ENCODE data around the gene GPX8. TPM values are rescaled to one million over a fixed set of nuclear protein-coding genes. Genes with fewer than 3 reads are reported as not detected.

The GPX8 gene
- total and polyA plus RNA-seq, 4 donors = 0.68 to 1.2 (median 1.0) TPM

DNA sequence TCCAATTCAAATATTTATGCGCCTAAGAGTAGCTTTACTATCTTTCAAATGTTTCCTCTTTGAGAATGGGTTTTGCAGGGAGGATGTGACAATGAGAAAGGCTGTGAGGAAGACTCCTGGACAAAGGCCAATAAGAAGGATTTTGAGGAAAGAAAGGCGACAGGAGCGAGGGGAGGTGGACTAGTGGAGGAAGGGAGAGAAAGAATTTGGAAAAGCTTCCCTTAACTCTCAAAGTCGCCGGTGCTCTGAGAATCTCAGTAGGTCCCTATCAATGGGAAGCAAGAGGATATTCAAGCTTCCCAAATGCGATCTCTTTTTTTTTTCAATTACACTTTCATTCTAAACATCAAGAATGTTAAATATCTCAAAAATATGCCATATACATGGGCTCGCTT, 15.8 kb downstream of the GPX8 start:
- Histone ChIP-seq H3K4me1 (ENCODE audit: control insufficient read depth in 4 of 4, insufficient read depth in 4 of 4, low read length in 3 of 4) (peaks cover 10 to 32% (median 29%) of the 10 kb centered on the region in 4 donors), H3K9me3 (ENCODE audit: control insufficient read depth in 4 of 4, low read length in 3 of 4) (no peaks in the 10 kb centered on the region), H3K27me3 (ENCODE audit: control insufficient read depth in 4 of 4, insufficient read depth in 4 of 4, low read length in 3 of 4) (peaks cover 0 to 10% (median 2%) of the 10 kb centered on the region in 4 donors), H3K4me3 (ENCODE audit: low read depth in 1 of 3, low read length in 3 of 3) (no peak overlapping the region), H3K36me3 (ENCODE audit: control insufficient read depth in 4 of 4, insufficient read depth in 3 of 4, low read depth in 1 of 4, low read length in 3 of 4) (no peaks in the 10 kb centered on the region), H3K27ac (ENCODE audit: low read depth in 1 of 2, low read length in 2 of 2) (no peak overlapping the region), H3K9ac (ENCODE audit: low read depth in 1 of 2, low read length in 2 of 2) (no peak overlapping the region)
- TF ChIP-seq FOXA2 (IDR thresholded peaks at IDR 0.05) (no peak), JUND (IDR thresholded peaks at IDR 0.05) (no peak), EGR1 (IDR thresholded peaks at IDR 0.05; ENCODE audit: low read depth in 2 of 2) (no peak), HNF4A (conservative IDR thresholded peaks at IDR 0.05) (no peak), RAD21 (IDR thresholded peaks at IDR 0.05) (no peak), TAF1 (conservative IDR thresholded peaks at IDR 0.05) (no peak)
- TF ChIP-seq, protein P1, sequence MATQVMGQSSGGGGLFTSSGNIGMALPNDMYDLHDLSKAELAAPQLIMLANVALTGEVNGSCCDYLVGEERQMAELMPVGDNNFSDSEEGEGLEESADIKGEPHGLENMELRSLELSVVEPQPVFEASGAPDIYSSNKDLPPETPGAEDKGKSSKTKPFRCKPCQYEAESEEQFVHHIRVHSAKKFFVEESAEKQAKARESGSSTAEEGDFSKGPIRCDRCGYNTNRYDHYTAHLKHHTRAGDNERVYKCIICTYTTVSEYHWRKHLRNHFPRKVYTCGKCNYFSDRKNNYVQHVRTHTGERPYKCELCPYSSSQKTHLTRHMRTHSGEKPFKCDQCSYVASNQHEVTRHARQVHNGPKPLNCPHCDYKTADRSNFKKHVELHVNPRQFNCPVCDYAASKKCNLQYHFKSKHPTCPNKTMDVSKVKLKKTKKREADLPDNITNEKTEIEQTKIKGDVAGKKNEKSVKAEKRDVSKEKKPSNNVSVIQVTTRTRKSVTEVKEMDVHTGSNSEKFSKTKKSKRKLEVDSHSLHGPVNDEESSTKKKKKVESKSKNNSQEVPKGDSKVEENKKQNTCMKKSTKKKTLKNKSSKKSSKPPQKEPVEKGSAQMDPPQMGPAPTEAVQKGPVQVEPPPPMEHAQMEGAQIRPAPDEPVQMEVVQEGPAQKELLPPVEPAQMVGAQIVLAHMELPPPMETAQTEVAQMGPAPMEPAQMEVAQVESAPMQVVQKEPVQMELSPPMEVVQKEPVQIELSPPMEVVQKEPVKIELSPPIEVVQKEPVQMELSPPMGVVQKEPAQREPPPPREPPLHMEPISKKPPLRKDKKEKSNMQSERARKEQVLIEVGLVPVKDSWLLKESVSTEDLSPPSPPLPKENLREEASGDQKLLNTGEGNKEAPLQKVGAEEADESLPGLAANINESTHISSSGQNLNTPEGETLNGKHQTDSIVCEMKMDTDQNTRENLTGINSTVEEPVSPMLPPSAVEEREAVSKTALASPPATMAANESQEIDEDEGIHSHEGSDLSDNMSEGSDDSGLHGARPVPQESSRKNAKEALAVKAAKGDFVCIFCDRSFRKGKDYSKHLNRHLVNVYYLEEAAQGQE (IDR thresholded peaks at IDR 0.05) = no peak
- TF ChIP-seq, protein P2, sequence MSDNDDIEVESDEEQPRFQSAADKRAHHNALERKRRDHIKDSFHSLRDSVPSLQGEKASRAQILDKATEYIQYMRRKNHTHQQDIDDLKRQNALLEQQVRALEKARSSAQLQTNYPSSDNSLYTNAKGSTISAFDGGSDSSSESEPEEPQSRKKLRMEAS (IDR thresholded peaks at IDR 0.05) = no peak
- DNase-seq (ENCODE audit: low spot score) = no peak
- 14% methylated on average over 7 of the region's 7 CpGs for WGBS

DNA sequence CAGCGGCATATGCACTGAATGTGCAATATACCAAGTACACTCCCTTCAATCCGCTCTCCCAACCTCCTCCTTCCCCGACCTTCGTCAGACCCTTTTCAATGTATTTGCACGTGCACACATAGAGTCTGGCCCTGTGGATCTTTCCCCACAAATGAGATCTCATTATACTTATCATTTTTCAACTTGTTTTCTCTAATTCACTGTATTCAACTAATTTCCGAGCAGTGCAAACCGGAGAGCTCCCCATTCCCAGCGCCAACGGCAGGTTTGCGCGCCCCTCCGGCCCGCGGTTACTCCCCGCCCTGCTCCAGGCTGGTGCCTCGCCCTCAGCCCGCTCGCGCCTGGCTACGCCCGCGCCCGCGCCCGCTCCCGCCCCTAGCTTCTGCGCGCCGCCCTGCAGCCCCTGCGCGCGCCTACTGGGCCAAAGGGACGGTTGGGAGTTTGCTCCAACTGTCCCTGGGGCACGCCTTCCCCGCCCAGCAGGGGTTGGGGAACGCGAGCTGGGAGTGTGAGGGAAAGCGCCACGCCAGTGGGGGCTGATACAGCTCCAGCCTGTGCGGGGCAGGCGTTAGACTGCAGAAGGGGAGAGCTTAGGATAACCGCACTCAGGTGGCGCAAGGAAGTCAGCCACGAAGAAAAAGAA, 16.3 kb downstream of the GPX8 start:
- Histone ChIP-seq H3K9ac (ENCODE audit: low read depth in 1 of 2, low read length in 2 of 2) (no peak overlapping the region), H3K36me3 (ENCODE audit: control insufficient read depth in 4 of 4, insufficient read depth in 3 of 4, low read depth in 1 of 4, low read length in 3 of 4) (no peaks in the 10 kb centered on the region), H3K4me1 (ENCODE audit: control insufficient read depth in 4 of 4, insufficient read depth in 4 of 4, low read length in 3 of 4) (peaks cover 10 to 32% (median 29%) of the 10 kb centered on the region in 4 donors), H3K27ac (ENCODE audit: low read depth in 1 of 2, low read length in 2 of 2) (no peak overlapping the region), H3K9me3 (ENCODE audit: control insufficient read depth in 4 of 4, low read length in 3 of 4) (no peaks in the 10 kb centered on the region), H3K27me3 (ENCODE audit: control insufficient read depth in 4 of 4, insufficient read depth in 4 of 4, low read length in 3 of 4) (peaks cover 0 to 10% (median 2%) of the 10 kb centered on the region in 4 donors), H3K4me3 (ENCODE audit: low read depth in 1 of 3, low read length in 3 of 3) (peak overlapping the region in 2 of 3 donors; percentile 37 to 44)
- WGBS = 3% methylated on average over 44 of the region's 44 CpGs
- TF ChIP-seq, protein P3, sequence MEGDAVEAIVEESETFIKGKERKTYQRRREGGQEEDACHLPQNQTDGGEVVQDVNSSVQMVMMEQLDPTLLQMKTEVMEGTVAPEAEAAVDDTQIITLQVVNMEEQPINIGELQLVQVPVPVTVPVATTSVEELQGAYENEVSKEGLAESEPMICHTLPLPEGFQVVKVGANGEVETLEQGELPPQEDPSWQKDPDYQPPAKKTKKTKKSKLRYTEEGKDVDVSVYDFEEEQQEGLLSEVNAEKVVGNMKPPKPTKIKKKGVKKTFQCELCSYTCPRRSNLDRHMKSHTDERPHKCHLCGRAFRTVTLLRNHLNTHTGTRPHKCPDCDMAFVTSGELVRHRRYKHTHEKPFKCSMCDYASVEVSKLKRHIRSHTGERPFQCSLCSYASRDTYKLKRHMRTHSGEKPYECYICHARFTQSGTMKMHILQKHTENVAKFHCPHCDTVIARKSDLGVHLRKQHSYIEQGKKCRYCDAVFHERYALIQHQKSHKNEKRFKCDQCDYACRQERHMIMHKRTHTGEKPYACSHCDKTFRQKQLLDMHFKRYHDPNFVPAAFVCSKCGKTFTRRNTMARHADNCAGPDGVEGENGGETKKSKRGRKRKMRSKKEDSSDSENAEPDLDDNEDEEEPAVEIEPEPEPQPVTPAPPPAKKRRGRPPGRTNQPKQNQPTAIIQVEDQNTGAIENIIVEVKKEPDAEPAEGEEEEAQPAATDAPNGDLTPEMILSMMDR (IDR thresholded peaks at IDR 0.05; ENCODE audit: low read depth, low read length, missing input control) = peak; percentile 39
- no peak for TF ChIP-seq HNF4A (conservative IDR thresholded peaks at IDR 0.05)
- DNase-seq (ENCODE audit: low spot score) = peak; percentile 72

DNA sequence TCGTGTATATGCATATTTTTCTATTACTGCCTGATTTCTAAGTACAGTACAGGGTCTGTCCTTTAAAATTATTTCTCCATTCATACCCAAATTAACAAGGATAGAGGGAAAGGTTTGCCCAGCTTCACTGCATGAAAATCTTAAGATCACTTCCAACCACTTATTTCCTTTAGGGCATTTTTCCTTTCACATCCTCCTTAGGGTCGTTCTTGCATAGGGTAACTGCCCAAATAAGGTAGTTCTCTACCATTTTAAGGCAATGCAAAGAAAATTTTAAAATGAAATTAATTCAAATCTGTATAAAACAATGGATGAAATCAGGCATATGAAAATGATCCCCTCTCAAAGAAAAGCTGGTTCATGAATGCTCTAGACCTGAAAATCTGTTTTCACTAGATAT, 17.1 kb downstream of the GPX8 start:
- no peak overlapping the region for H3K9ac ChIP-seq (ENCODE audit: low read depth in 1 of 2, low read length in 2 of 2)
- H3K9me3 ChIP-seq (ENCODE audit: control insufficient read depth in 4 of 4, low read length in 3 of 4) = no peaks in the 10 kb centered on the region
- H3K4me3 ChIP-seq (ENCODE audit: low read depth in 1 of 3, low read length in 3 of 3) = no peak overlapping the region
- H3K36me3 ChIP-seq (ENCODE audit: control insufficient read depth in 4 of 4, insufficient read depth in 3 of 4, low read depth in 1 of 4, low read length in 3 of 4) = no peaks in the 10 kb centered on the region
- peaks cover 0 to 10% (median 2%) of the 10 kb centered on the region in 4 donors for H3K27me3 ChIP-seq (ENCODE audit: control insufficient read depth in 4 of 4, insufficient read depth in 4 of 4, low read length in 3 of 4)
- WGBS = 10% methylated on average over 2 of the region's 2 CpGs
- H3K4me1 ChIP-seq (ENCODE audit: control insufficient read depth in 4 of 4, insufficient read depth in 4 of 4, low read length in 3 of 4) = peaks cover 10 to 31% (median 28%) of the 10 kb centered on the region in 4 donors
- no peak for DNase-seq (ENCODE audit: low spot score)
- H3K27ac ChIP-seq (ENCODE audit: low read depth in 1 of 2, low read length in 2 of 2) = no peak overlapping the region
- TF ChIP-seq, protein P4, sequence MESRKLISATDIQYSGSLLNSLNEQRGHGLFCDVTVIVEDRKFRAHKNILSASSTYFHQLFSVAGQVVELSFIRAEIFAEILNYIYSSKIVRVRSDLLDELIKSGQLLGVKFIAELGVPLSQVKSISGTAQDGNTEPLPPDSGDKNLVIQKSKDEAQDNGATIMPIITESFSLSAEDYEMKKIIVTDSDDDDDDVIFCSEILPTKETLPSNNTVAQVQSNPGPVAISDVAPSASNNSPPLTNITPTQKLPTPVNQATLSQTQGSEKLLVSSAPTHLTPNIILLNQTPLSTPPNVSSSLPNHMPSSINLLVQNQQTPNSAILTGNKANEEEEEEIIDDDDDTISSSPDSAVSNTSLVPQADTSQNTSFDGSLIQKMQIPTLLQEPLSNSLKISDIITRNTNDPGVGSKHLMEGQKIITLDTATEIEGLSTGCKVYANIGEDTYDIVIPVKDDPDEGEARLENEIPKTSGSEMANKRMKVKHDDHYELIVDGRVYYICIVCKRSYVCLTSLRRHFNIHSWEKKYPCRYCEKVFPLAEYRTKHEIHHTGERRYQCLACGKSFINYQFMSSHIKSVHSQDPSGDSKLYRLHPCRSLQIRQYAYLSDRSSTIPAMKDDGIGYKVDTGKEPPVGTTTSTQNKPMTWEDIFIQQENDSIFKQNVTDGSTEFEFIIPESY (IDR thresholded peaks at IDR 0.05) = no peak
- TF ChIP-seq, protein P2 (IDR thresholded peaks at IDR 0.05) = no peak
- TF ChIP-seq FOXA1 (IDR thresholded peaks at IDR 0.05) (no peak), TAF1 (conservative IDR thresholded peaks at IDR 0.05) (no peak), HNF4A (conservative IDR thresholded peaks at IDR 0.05) (no peak), GABPA (IDR thresholded peaks at IDR 0.05 in 1 of 2, conservative IDR thresholded peaks at IDR 0.05 in 1 of 2) (no peak), JUND (IDR thresholded peaks at IDR 0.05) (no peak), YY1 (IDR thresholded peaks at IDR 0.05) (no peak), NR2F2 (IDR thresholded peaks at IDR 0.05) (no peak), RAD21 (IDR thresholded peaks at IDR 0.05) (no peak), SP1 (IDR thresholded peaks at IDR 0.05) (no peak), RXRA (IDR thresholded peaks at IDR 0.05) (no peak)

All from liver (tissue), 9 donors.